GM18519 (cell line): ENCODE measurements around the gene NID2.

Experiments used
- ATAC-seq: cut with Tn5 transposase; IDR thresholded peaks from one replicate; pipeline ENCODE4 v1.9.1; 2021; ENCODE audit warnings: mild to moderate bottlenecking, moderate library complexity; ENCODE audit not compliant: unreplicated experiment, low FRiP score

The NID2 gene

DNA sequence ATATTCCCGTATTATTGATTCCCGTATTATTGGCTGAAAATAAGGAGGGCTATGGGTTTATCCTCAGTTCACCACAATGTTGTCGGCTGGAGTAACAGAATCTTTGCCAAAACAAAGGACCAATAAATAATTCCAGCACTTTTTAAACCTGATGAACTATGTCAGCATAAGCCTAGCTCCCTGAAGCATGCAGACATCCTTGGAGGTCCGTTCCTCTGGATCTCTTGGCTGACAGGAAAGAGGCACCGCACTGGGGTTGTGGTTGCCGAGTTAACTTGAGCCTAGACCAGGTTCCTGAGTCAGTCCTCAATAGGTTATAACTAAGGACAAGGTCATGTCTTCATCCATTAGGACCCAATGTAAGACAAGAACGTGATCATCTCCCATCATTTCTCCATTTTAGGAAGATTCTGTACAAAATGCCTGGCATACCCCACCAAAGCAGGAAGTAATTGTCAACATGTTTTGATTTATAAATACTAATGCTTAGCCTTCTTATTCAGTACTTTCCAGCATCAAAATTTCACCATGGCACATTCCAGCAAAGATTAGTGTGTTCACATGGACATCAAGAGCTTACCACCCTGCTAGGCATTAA lies 36.6 kb downstream of the NID2 start:
- ATAC-seq = no peak

DNA sequence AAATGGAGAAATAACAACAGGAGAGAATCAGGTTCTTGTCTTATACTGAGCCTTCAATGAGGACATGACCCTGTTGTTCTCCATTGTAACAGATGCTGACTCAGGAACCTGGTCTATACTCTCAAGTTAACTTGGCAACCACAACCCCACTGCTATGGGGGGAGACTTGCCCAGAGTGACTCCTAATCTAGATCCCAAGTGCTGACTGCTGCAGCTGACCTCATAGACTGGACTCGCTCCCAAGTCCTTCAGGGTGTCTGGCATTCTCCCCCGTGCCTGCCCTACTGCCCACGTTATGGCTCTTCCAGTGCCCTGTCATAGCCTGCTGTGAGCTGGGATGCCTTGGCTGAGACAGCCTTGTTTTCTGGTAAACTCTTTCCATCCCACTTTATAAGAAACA lies 37.1 kb downstream of the NID2 start:
- no peak for ATAC-seq

DNA sequence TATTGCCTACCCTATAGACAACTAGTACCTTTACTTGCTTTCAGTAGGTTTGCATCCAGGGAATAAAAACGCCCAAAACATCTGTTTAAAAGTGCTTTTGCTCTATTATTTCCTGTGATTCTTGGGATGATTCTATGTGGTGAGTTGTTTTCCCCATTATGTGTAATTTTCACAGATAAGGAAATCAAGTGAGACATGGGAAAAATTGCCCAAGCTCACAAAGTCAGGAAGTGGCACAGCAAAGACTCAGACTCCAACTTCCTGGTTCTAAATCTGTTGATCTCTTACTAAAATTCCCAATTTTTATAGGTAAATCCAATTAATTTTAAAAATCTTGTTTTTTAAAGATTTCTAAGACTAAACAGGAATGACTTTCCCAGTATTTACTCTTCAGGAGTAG lies 39.0 kb downstream of the NID2 start:
- ATAC-seq = no peak

DNA sequence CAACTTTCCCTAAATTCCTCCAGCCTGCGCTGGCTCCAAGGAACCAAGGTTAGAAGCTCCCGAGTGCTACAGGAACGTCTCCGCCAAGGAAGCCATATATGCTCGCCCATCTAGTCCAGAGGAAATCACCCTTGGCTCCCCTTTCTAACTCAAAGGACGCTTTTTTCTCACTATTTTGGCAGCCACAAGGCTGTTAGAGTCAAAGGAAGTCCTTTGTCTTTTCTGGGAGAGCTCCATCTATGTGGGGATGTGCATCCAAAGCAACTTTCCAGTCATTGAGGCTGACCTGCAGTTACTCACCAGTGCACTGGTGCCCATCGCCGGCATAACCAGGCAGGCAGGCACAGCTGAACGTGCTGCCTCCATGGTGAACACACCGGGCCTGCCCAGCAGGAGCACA lies 42.0 kb downstream of the NID2 start:
- ATAC-seq = no peak

DNA sequence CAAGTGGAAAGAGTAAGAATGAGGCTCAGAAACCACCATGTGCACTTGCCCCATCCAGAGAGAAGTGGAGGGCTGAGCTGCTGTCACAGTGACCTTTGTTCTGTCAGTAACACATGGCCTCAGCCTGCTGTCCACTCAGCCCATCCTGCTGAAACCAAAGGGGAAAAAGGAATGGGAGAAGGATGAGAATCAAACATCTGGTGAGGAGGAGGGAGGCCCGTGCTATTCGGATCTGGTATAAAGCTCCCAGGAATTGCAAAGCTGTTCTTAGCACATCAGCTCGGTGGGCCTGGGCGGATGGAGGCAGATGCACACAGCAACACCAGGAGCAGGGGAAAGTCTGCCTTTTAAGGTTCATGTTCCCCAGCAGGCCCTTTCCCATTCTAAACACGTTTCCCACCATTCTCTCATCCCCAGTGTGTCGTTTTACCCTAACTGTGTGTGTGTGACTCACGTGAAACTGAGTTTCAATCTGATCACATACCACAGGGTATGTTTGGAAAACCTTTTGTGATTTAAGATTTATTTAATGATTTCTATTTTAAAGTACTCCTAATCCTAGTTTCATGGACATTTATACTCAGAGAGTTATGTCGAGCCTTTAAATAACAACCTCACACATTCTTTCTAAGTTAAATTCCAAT lies 42.7 kb downstream of the NID2 start:
- no peak for ATAC-seq

DNA sequence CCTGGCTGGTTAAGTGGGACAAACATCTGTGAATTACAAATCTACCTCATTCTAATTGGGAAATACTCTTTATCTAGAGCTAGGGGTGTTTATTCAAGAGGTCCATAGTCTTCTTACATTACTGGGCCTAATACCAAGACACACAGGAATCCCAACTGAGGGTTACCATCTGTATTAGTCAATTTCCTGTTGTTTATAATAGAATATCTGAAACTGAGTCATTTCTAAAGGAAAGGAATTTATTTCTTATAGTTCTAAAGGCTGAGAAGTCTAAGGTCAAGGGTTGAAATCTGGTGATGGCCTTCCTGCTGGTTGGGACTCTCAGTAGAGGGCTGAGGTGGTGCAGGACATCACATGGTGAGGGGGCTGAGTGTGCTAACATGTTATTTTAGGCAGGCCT lies 43.5 kb downstream of the NID2 start:
- no peak for ATAC-seq

DNA sequence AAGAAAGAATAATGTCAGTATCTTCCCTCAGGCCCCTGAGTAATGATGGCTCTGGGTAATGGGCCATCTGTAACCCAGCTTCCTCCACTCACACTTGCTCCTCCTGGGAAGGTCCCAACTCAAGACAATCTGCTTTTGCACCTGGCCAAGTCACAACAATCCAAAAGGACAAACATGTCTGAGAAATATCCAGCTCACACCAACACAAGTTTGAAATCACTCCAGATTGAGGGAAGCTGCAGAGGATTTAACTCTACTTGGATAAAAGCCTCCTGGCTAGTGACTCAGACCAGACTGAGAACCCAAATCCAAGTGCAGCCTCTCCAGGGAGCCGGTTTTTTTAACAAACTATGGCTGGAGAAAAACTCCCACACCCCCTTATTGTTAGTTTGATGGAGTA lies 45.3 kb downstream of the NID2 start:
- ATAC-seq = no peak

DNA sequence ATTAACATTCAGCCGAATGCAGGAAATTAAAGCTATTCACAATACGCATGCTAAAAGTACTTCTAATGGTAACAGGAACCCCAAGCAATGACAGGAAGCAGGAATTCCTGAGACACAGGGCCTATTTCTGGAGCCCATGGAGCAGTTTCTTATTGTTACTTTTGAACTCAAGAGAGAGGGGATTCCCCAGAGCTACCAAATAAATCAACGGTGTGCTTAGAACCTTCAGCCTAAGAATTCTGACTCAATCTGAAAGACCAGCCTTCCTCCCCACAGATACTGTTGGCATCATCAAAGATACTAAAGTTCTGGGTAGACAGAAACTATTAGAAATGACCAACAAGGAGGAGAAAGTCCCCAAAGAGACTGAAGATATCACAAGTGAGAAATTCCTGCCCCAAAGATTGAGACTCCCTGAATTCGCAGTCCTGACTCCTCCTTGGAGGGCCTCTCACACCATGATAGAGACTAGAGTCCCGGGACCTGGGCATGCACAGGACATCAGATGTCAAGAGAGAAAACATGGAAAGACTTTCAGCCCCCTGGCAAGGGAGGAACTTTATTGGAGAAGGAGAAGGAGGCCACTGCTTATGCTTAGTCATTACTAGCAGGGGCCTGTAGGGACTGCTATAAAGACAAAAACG lies 46.8 kb downstream of the NID2 start:
- ATAC-seq = peak; percentile 77

DNA sequence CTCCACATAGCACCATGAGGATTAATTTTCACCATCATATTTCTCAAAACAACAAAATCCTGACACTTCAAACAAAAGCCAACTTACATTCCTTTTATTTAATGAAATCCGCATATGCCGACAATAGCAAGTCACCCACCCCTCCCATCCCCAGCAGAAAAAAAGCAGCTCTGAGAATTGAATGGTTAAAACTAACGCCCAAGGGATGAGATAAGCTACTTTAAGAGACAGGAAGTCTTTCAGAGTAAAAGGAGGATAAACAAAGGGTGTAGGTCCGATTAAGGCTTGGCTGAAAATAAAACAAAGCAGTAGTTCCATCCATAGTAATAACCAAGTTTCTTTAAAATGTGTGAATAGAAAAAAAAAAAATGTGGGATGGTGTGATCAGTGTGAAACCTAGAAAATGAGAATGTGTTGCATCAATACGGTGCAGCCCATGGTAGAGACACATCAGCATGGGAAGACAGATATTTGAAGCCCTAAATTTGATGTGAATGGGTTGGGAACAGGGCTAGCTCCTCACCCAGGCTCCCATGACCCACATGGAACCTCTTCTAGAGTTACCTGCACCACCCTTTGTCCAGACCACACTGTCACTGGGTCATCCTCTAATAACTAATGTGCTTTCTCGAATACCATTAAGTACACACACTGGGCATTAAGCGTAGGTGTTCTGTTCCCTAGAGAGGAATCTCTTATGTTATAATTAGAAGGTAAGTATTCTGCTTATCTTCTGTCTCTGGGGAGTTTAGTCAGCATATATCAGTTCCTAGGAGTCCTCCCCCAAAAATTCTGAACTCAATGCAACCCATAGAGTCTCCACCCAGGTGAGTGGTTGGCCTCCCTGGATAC lies 47.8 kb downstream of the NID2 start:
- ATAC-seq = no peak

DNA sequence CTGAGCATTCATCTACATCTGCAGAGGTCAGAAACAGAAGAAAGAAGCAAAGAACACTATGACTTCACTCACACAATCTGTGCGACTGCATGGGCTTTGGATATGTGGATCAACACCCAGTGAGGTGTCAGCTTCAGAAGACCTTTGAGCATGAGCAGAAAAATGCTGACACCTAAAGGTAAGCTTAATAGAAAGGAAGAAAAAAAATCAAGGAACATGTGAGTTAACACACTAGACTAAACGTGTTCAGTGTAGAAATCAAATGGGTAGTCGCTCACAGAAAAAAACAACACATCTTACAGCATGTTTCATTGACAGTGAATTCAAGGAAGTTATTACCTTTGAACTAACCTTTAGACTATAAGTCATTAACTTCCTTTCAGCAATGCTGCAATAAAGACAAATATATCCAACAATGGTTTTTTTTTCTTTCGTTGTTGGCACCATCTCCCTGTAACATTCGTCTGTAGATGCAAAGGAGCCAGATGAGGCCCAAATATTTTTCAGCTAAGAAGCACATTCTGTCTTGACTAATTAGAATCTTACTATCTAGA lies 48.6 kb downstream of the NID2 start:
- no peak for ATAC-seq

DNA sequence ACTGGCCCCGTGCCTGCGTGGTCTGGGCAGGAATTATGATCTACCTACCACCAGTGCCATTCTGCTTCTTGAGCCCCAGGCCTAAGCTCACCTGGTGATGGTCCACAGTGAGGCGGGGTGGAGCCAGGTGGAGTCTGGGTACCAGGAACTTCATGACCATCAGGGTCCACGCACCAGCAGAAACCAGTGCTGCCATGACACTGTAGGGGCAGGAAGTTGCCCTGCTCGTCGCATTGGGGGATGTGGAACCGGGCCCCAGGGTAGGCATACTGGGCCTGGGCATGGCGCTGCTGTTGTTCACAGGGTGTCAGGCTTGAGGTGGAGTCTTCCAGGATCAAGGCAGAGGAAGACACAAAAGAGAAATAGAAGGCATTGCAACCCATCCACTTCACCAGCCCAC lies 49.9 kb downstream of the NID2 start:
- no peak for ATAC-seq

DNA sequence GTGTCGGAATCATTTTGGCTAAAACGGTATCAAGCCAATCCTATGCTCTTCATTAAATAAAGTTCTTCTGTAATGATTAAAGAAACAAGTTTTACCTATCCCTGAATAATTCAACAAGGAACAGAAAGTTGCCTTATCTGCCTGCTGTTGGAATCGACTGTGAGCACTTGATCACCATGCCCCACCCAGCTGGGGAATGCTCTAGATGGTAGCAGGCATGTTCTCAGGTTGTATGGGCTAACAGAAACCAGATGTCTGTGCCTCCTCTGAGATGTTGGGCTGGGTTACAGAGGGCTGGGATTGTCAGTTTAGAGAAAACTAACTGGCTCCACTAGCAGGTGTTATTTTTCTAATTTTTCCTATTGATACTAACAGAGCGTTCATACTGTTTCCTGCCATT lies 50.6 kb downstream of the NID2 start:
- no peak for ATAC-seq

DNA sequence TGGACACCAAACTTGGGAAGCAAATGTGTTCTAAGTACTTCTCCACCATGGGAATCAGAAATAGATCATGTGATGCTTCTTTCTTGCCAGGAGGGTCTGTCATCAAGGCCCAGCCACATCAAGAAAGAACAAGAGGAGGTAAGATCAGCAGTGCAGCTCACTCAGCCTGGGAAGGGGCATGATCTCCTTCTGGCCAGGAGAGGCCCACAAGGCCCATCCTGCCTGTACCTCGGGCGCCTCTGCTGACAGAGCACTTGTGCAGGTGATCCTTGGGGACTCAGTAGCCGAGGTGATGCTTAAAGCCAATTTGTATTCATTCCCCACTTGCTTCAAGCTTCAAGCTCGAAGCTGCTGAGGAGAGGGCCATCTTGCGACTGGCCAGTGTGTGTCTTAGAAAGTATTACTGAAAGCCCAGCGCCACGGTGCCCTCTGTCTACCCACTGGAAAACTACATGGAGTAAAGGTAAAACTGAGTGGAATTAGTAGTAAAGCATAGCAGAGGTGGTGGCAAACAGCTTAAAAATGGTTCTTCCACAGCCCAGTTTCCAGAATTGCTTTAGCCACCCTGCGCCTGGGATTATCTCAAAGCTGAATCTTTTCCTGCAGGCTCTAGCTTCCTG lies 53.3 kb downstream of the NID2 start:
- no peak for ATAC-seq

DNA sequence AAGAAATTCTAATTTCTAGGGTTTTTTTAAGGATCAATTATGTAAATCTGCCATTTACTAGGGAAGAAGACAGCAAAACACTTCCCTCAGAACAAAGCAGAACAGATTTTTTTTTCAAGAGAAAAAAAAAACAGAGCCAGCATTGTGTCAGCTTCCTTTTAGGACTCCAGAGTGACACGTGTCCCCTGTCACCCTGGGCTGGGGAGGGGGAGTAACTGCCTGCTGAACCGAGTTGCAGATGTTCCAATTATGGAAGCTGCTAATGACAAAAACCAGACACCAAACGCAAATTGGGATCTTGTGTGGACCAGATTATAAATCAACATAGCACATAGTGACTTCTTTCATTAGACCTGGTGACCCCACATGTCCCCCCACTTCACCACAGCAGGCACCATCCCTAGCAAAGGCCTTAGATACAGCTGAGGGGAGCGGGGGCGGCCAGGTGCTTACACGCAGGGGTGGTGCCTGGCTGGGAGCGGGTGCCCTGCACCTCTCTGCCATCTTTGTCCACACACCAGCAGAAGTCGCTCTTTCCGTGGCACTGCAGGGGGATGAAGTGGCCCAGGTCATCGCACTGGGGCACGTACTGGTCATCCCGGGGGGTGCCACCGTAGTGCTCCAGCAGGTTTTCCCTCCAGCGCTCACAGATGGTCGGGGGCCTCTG lies 54.1 kb downstream of the NID2 start:
- no peak for ATAC-seq

DNA sequence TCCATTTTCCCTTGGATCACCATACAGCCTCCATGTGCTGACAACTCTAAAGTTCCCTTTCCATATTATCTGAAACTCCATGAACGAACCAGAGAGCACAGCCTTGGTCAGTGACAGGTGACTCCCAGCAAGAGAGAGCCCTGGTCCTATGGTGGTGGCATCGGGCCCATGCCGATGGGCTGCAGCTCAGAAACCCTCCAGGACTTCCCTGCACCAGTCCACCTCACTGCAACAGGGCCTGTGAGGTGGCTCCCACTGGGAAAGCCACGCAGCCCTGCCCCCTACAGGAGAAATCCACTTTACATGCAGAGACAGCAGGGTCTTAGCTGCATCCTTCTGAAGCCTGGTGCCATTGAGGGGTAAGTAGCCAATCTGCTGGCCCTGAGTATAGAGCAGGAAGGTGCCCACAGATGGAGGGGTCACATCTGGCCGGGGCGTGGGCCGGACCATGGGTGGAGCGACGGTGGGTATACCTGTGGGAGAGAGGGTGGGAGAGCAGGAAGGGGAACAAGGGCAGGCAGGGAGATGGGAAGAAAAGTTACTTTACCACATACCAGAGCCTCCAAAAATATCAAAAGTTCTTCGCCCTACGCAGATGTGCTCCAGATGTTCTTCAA lies 54.8 kb downstream of the NID2 start:
- no peak for ATAC-seq

DNA sequence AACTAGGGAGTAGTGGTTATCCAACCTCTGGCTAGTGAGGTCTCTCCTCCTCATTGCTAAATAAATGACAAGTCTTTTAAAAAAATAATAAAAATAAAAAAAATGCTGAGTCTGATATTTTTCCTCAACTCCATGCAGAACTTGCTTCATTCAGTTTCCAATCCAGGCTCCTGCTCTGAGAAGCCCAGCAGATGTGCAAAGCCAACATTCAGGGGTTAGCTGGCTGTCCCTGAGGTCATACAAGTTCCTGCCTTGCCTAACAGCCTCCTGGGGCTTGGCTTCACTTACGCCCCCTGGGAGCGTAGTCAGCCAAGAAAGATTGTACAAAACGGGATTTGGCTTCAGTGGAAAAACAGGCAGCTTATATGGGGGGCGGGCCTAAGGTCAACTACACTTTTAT lies 56.2 kb downstream of the NID2 start:
- no peak for ATAC-seq

DNA sequence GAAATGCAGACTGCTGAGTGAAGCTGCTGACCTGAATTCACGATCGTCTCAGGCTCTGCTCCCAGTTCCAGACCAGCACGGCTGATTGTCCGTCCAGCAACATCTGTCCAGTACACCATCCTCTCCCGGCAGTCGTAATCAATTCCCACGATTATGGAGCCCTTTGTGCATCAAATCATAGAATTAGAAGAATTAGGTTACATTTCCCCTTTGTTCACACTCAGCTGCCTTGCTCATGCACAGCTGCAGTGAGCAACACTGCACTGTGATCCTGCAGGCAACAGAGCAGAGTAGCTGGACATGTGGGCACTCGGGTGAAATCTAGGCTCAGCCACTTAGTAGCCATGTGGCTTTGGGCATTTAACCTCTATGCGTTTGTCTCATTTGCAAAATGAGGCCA lies 57.3 kb downstream of the NID2 start:
- ATAC-seq = no peak

DNA sequence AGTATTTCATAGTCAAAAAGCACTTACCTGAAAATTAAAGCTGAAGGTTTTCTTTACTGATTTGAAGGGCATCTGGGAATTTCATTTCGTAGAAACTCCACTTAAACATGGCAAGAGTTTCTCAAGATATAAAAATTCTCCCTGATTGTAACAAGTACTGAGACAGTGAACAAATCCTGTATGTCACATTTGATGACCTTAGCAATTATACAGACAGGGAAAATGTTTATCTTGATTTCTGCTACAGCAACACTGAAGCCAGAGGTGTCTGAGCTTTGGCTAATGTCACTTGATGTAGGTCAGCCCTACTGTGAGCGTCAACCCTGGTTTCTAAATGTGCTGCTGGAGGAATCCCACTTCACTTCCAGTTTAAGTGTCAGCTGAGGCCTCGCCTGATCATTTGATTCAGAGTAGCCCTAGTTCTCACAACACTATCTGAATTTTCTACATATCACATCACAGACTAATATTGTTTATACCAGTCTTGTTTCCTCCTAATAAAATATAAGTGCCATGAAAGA lies 58.6 kb downstream of the NID2 start:
- no peak for ATAC-seq

DNA sequence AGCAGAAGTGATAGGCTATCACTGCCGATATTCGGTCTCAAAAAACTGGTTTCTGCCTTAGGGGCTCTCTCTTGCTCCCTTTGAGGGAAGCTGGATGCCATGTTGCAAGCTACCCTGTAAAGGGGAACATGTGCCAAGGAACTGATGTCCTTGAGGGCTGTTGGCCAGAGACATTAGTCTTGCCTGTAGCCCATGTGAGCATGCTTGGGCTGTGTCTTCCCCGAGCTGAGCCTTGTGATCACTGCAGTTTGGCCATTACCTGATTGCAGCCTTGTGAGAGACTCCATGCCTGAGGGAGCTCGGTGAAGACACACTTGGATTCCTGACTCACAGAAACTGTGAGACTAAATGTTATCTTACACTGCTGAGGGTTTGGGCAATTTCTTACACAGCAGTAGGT lies 60.7 kb downstream of the NID2 start:
- ATAC-seq = no peak
